Neural cell (in vitro differentiated cells): Measurements from ENCODE around the gene HS3ST3B1. TPM values are rescaled to one million over a fixed set of nuclear protein-coding genes. Genes with fewer than 3 reads are reported as not detected.

Source experiments
- H2AFZ ChIP-seq: fragments of 200-600, 300-800 bp; sonication (generic), shearing (Covaris generic); 2 replicates; pipeline ENCODE4 v1.6.0; 2014; ENCODE audit warnings: low read depth, mild to moderate bottlenecking, antibody characterized with exemption, low read length, moderate library complexity
- H3F3A ChIP-seq: fragments of 200-600 bp; shearing (Covaris generic); 2 replicates; pipeline ENCODE4 v1.6.1; 2016; ENCODE audit warnings: mild to moderate bottlenecking, moderate library complexity, mixed read lengths, antibody characterized with exemption, low read length; ENCODE audit not compliant: insufficient read depth, poor library complexity, severe bottlenecking
- H3K27ac ChIP-seq: fragments of 200-600, 300-800 bp; sonication (generic), shearing (Covaris generic); 2 replicates; pipeline ENCODE4 v1.5.1; 2014; ENCODE audit warnings: mild to moderate bottlenecking, low read length, moderate library complexity
- H3K27me3 ChIP-seq: fragments of 300-800, 200-600 bp; sonication (generic), shearing (Covaris generic); 2 replicates; pipeline ENCODE4 v1.6.0; 2014; ENCODE audit warnings: mild to moderate bottlenecking, low read depth, low read length, moderate library complexity; ENCODE audit not compliant: insufficient read depth
- H3K36me3 ChIP-seq: fragments of 300-800, 200-600 bp; sonication (generic), shearing (Covaris generic); 2 replicates; pipeline ENCODE4 v1.5.1; 2014; ENCODE audit warnings: mild to moderate bottlenecking, antibody characterized with exemption, low read length, moderate library complexity; ENCODE audit not compliant: insufficient read depth
- H3K4me2 ChIP-seq: fragments of 300-800, 200-600 bp; sonication (generic), shearing (Covaris generic); 2 replicates; pipeline ENCODE4 v1.6.0; 2014; ENCODE audit warnings: mild to moderate bottlenecking, low read length
- H3K4me3 ChIP-seq: fragments of 300-800, 200-600 bp; sonication (generic), shearing (Covaris generic); 2 replicates; pipeline ENCODE4 v1.5.1; 2014; ENCODE audit warnings: mild to moderate bottlenecking, low read length, moderate library complexity
- H3K79me2 ChIP-seq: fragments of 200-600 bp; shearing (Covaris generic); replicated peaks from 2 replicates; pipeline ENCODE4 v1.6.0; 2014; ENCODE audit warnings: mild to moderate bottlenecking, low read length, moderate library complexity; ENCODE audit not compliant: insufficient read depth
- H3K9ac ChIP-seq: fragments of 300-800, 200-600 bp; sonication (generic), shearing (Covaris generic); 2 replicates; pipeline ENCODE4 v1.6.1; 2016; ENCODE audit warnings: mild to moderate bottlenecking, low read length, mixed read lengths
- H3K9me2 ChIP-seq: fragments of 200-600 bp; shearing (Covaris generic); 2 replicates; pipeline ENCODE4 v1.6.1; 2016; ENCODE audit warnings: mild to moderate bottlenecking, low read length, mixed read lengths; ENCODE audit not compliant: insufficient read depth
- H3K9me3 ChIP-seq: fragments of 200-600, 300-800 bp; sonication (generic), shearing (Covaris generic); 2 replicates; pipeline ENCODE4 v1.6.1; 2016; ENCODE audit warnings: mild to moderate bottlenecking, mixed run types, low read length, moderate library complexity, mixed read lengths
- H4K20me1 ChIP-seq: fragments of 200-600 bp; shearing (Covaris generic); 2 replicates; pipeline ENCODE4 v1.6.1; 2016; ENCODE audit warnings: mild to moderate bottlenecking, mixed run types; ENCODE audit not compliant: insufficient read depth
- EP300 ChIP-seq: fragments of 450-650 bp; conservative IDR thresholded peaks from 2 replicates; pipeline ENCODE4 v1.6.1; 2014; ENCODE audit warnings: antibody characterized with exemption, mild to moderate bottlenecking, moderate library complexity; ENCODE audit not compliant: poor library complexity, severe bottlenecking
- EZH2 ChIP-seq: fragments of 200-600, 300-800 bp; shearing (Covaris generic), sonication (generic); IDR thresholded peaks from 2 replicates; pipeline ENCODE4 v1.6.1; 2014; ENCODE audit warnings: antibody characterized with exemption, low read length, borderline replicate concordance, mild to moderate bottlenecking; ENCODE audit not compliant: insufficient read depth, poor library complexity, severe bottlenecking
- MXI1 ChIP-seq: fragments of 450-650 bp; conservative IDR thresholded peaks from 2 replicates; pipeline ENCODE4 v1.6.1; 2014; ENCODE audit warnings: antibody characterized with exemption, mild to moderate bottlenecking; ENCODE audit not compliant: poor library complexity, severe bottlenecking
- POLR2AphosphoS5 ChIP-seq: IDR thresholded peaks from 2 replicates; pipeline ENCODE4 v1.6.1; 2012
- RAD21 ChIP-seq: fragments of 450-650 bp; conservative IDR thresholded peaks from 2 replicates; pipeline ENCODE4 v1.6.1; 2014; ENCODE audit warnings: antibody characterized with exemption, mild to moderate bottlenecking, moderate library complexity
- SMC3 ChIP-seq: fragments of 450-650 bp; conservative IDR thresholded peaks from 2 replicates; pipeline ENCODE4 v1.6.1; 2014; ENCODE audit warnings: antibody characterized with exemption, mild to moderate bottlenecking, moderate library complexity; ENCODE audit not compliant: poor library complexity
- TAF1 ChIP-seq: IDR thresholded peaks from 2 replicates; pipeline ENCODE4 v1.6.1; 2012; ENCODE audit warnings: low read depth
- polyA plus RNA-seq: library from polyadenylated mRNA; depleted of rRNA; stranded (reverse); fragments of >200 nt; gene quantifications from 2 replicates; pipeline ENCODE4 v1.2.3, GENCODE V29; 2014
- TF ChIP-seq, protein P1 (sequence below): IDR thresholded peaks from 2 replicates; pipeline ENCODE4 v1.6.1; 2012; ENCODE audit warnings: borderline replicate concordance
- TF ChIP-seq, protein P2 (sequence below): fragments of 450-650 bp; IDR thresholded peaks from 2 replicates; pipeline ENCODE4 v1.5.1; 2014; ENCODE audit warnings: antibody characterized with exemption, mild to moderate bottlenecking, moderate library complexity; ENCODE audit not compliant: poor library complexity, severe bottlenecking

The HS3ST3B1 gene
- polyA plus RNA-seq, 1 donor from 2014 or later = 0.58 TPM

DNA sequence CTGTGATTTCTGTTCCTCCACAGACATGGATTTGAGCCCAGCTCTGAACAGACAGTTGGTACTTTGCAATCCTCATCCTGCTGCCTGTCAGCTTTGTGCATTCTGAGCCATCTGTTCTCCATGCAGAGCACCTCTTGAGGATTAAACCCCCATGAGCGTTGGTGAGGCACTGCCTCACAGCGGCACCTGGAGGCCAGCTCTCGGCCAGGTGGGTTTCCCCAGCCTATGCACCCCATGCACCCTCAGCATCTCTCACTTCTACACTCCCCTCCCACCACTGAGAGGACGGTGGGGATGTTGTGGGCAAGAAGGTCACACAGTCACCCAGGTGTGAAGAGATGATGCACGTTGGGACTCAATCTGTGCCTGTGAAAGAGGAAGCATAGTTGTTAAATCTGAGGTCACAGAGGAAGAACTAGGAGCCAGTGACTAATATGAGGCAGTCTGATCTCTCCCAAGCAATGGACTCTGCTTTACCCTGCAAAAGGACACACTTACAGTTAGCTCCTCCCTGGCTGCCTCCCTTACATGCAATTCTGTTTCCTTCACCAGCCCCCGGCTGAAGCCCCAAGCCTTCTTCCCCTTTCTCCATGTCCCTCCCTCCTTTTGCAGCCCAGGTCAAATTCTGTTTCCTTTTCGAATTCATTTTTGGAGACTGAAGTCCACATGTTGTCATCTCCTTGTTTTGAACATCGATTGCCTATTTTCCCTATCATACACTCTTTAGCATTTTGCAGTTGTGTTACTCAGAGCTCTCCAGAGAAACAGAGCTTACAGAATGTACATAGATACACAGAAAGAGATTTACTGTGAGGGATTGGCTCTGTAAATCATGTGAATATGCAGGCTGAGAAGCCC lies 58.5 kb downstream of the HS3ST3B1 start:
- no peaks in the 10 kb centered on the region for H3K79me2 ChIP-seq
- no peak for TF ChIP-seq EZH2
- TF ChIP-seq, protein P1, sequence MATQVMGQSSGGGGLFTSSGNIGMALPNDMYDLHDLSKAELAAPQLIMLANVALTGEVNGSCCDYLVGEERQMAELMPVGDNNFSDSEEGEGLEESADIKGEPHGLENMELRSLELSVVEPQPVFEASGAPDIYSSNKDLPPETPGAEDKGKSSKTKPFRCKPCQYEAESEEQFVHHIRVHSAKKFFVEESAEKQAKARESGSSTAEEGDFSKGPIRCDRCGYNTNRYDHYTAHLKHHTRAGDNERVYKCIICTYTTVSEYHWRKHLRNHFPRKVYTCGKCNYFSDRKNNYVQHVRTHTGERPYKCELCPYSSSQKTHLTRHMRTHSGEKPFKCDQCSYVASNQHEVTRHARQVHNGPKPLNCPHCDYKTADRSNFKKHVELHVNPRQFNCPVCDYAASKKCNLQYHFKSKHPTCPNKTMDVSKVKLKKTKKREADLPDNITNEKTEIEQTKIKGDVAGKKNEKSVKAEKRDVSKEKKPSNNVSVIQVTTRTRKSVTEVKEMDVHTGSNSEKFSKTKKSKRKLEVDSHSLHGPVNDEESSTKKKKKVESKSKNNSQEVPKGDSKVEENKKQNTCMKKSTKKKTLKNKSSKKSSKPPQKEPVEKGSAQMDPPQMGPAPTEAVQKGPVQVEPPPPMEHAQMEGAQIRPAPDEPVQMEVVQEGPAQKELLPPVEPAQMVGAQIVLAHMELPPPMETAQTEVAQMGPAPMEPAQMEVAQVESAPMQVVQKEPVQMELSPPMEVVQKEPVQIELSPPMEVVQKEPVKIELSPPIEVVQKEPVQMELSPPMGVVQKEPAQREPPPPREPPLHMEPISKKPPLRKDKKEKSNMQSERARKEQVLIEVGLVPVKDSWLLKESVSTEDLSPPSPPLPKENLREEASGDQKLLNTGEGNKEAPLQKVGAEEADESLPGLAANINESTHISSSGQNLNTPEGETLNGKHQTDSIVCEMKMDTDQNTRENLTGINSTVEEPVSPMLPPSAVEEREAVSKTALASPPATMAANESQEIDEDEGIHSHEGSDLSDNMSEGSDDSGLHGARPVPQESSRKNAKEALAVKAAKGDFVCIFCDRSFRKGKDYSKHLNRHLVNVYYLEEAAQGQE = no peak
- no peaks in the 10 kb centered on the region for H4K20me1 ChIP-seq
- no peaks in the 10 kb centered on the region for H3K9me3 ChIP-seq
- H2AFZ ChIP-seq = no peak overlapping the region
- H3K27me3 ChIP-seq = no peaks in the 10 kb centered on the region
- H3K9ac ChIP-seq = no peak overlapping the region
- H3K27ac ChIP-seq = no peak overlapping the region
- H3K4me2 ChIP-seq = no peak overlapping the region
- no peaks in the 10 kb centered on the region for H3F3A ChIP-seq
- H3K36me3 ChIP-seq = no peaks in the 10 kb centered on the region
- H3K9me2 ChIP-seq = no peaks in the 10 kb centered on the region
- no peak overlapping the region for H3K4me3 ChIP-seq

GRCh38 chr17:14360856-14361255 lies 60.0 kb downstream of the HS3ST3B1 start:
- no peak for TF ChIP-seq EZH2
- TF ChIP-seq MXI1 = no peak
- no peaks in the 10 kb centered on the region for H3F3A ChIP-seq
- H3K9me2 ChIP-seq = no peaks in the 10 kb centered on the region
- no peak overlapping the region for H3K27ac ChIP-seq
- H3K27me3 ChIP-seq = no peaks in the 10 kb centered on the region
- H3K9ac ChIP-seq = no peak overlapping the region
- H2AFZ ChIP-seq = no peak overlapping the region
- no peaks in the 10 kb centered on the region for H3K79me2 ChIP-seq
- H3K36me3 ChIP-seq = no peaks in the 10 kb centered on the region
- no peaks in the 10 kb centered on the region for H4K20me1 ChIP-seq
- H3K9me3 ChIP-seq = no peaks in the 10 kb centered on the region
- H3K4me3 ChIP-seq = no peak overlapping the region
- H3K4me2 ChIP-seq = no peak overlapping the region

- Histone ChIP-seq H3K4me2 (no peak overlapping the region), H3K79me2 (no peaks in the 10 kb centered on the region), H3K4me3 (no peak overlapping the region), H3F3A (no peaks in the 10 kb centered on the region), H3K9me2 (no peaks in the 10 kb centered on the region), H3K9me3 (no peaks in the 10 kb centered on the region), H3K36me3 (no peaks in the 10 kb centered on the region), H2AFZ (no peak overlapping the region), H3K9ac (no peak overlapping the region), H3K27me3 (no peaks in the 10 kb centered on the region), H3K27ac (no peak overlapping the region), H4K20me1 (no peaks in the 10 kb centered on the region)
- TF ChIP-seq POLR2AphosphoS5 = no peak
- no peak for TF ChIP-seq TAF1
- TF ChIP-seq, protein P1 = no peak
- no peak for TF ChIP-seq RAD21
- TF ChIP-seq, protein P2, sequence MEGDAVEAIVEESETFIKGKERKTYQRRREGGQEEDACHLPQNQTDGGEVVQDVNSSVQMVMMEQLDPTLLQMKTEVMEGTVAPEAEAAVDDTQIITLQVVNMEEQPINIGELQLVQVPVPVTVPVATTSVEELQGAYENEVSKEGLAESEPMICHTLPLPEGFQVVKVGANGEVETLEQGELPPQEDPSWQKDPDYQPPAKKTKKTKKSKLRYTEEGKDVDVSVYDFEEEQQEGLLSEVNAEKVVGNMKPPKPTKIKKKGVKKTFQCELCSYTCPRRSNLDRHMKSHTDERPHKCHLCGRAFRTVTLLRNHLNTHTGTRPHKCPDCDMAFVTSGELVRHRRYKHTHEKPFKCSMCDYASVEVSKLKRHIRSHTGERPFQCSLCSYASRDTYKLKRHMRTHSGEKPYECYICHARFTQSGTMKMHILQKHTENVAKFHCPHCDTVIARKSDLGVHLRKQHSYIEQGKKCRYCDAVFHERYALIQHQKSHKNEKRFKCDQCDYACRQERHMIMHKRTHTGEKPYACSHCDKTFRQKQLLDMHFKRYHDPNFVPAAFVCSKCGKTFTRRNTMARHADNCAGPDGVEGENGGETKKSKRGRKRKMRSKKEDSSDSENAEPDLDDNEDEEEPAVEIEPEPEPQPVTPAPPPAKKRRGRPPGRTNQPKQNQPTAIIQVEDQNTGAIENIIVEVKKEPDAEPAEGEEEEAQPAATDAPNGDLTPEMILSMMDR = no peak
- TF ChIP-seq EZH2 = no peak
- no peak for TF ChIP-seq SMC3
- TF ChIP-seq EP300 = no peak
- TF ChIP-seq MXI1 = no peak
These were observed 60.6 kb downstream of the HS3ST3B1 start for GRCh38 chr17:14361470-14361869.
